Fibroblast of lung (primary cell): ENCODE measurements around the gene THAP10. TPM values are rescaled to one million over a fixed set of nuclear protein-coding genes. Genes with fewer than 3 reads are reported as not detected.

Experiments used
- DNase-seq, 2 donors: peaks; one replicate each; pipeline versions ENCODE4 v3.0.0 to v3.0.0-alpha.2; 2010; ENCODE audit warnings: low read depth in 2 of 2
- H2AFZ ChIP-seq: 2 replicates; pipeline ENCODE4 v1.5.1; 2012; ENCODE audit warnings: low read length, control low read depth, inconsistent platforms
- H3K27ac ChIP-seq: 2 replicates; pipeline ENCODE4 v1.5.1; 2011; ENCODE audit warnings: low read length, control low read depth; ENCODE audit not compliant: insufficient read depth
- H3K27me3 ChIP-seq: 2 replicates; pipeline ENCODE4 v1.5.1; 2011; ENCODE audit warnings: mild to moderate bottlenecking, low read length; ENCODE audit not compliant: control insufficient read depth, insufficient read depth
- H3K36me3 ChIP-seq: 2 replicates; pipeline ENCODE4 v1.5.1; 2011; ENCODE audit warnings: low read length; ENCODE audit not compliant: control insufficient read depth, insufficient read depth
- H3K4me1 ChIP-seq: 2 replicates; pipeline ENCODE4 v1.5.1; 2011; ENCODE audit warnings: low read length; ENCODE audit not compliant: control insufficient read depth, insufficient read depth; ENCODE audit errors: extremely low read depth
- H3K4me2 ChIP-seq: 2 replicates; pipeline ENCODE4 v1.5.1; 2011; ENCODE audit warnings: low read length, control low read depth; ENCODE audit not compliant: insufficient read depth; ENCODE audit errors: extremely low read depth
- H3K4me3 ChIP-seq, 4 experiments: fragments of 200-600 bp in 1 of 4; sonication (generic) in 1 of 4; replicated peaks in 1 of 4; 2 replicates each; pipeline ENCODE4 v1.5.1; 2011 to 2016; ENCODE audit warnings: low read length in 4 of 4, low read depth in 3 of 4, mild to moderate bottlenecking in 3 of 4, control low read depth in 2 of 4, inconsistent platforms in 1 of 4, mixed read lengths in 1 of 4; ENCODE audit not compliant: insufficient read depth in 1 of 4; ENCODE audit errors: control extremely low read depth in 1 of 4
- H3K79me2 ChIP-seq: 2 replicates; pipeline ENCODE4 v1.5.1; 2012; ENCODE audit warnings: mild to moderate bottlenecking, low read length, inconsistent platforms; ENCODE audit not compliant: control insufficient read depth, insufficient read depth
- H3K9ac ChIP-seq: 2 replicates; pipeline ENCODE4 v1.5.1; 2011; ENCODE audit warnings: mild to moderate bottlenecking, low read length, control low read depth; ENCODE audit not compliant: insufficient read depth
- H3K9me3 ChIP-seq: 2 replicates; pipeline ENCODE4 v1.5.1; 2012; ENCODE audit warnings: low read depth, low read length; ENCODE audit not compliant: control insufficient read depth, insufficient read depth
- H4K20me1 ChIP-seq: 2 replicates; pipeline ENCODE4 v1.5.1; 2011; ENCODE audit warnings: low read length; ENCODE audit not compliant: control insufficient read depth, insufficient read depth; ENCODE audit errors: extremely low read depth
- CTCF ChIP-seq, 2 donors: IDR thresholded peaks in 1 of 2; conservative IDR thresholded peaks in 1 of 2; 1 replicate in 1 of 2; 2 replicates in 1 of 2; pipeline ENCODE4 v1.5.1; 2011 to 2012; ENCODE audit warnings: low read length in 2 of 2, control low read depth in 1 of 2, inconsistent platforms in 1 of 2, low read depth in 1 of 2, mild to moderate bottlenecking in 1 of 2
- EZH2 ChIP-seq: IDR thresholded peaks from 2 replicates; pipeline ENCODE4 v1.5.1; 2012; ENCODE audit warnings: low read length, control low read depth, mild to moderate bottlenecking; ENCODE audit errors: missing control alignments
- polyA plus RNA-seq, 2 donors: library from polyadenylated mRNA; depleted of rRNA in 1 of 2; stranded (reverse) in 1 of 2; unstranded in 1 of 2; fragments of >200 nt; gene quantifications; 2 replicates each; pipeline ENCODE4 v1.2.1, GENCODE V29; 2011 to 2012; ENCODE audit warnings: missing spikeins in 1 of 2
- total RNA-seq: library from RNA; depleted of rRNA; stranded (reverse); fragments of >200 nt; gene quantifications from 2 replicates; pipeline ENCODE4 v1.2.1, GENCODE V29; 2014

The THAP10 gene
- total and polyA plus RNA-seq, 2 donors (not counting 1 experiment from before 2014, with no cell fraction given) = 4.6 to 5.0 TPM

- TF ChIP-seq EZH2 (no peak), CTCF (conservative IDR thresholded peaks at IDR 0.05 in 1 of 2, IDR thresholded peaks at IDR 0.05 in 1 of 2; ENCODE audit: low read depth in 1 of 2, low read length in 2 of 2) (no peak)
- Histone ChIP-seq H3K79me2 (peaks cover 12% of the 10 kb centered on the region), H3K4me1 (peaks cover 9% of the 10 kb centered on the region), H3K27ac (no peak overlapping the region), H3K27me3 (no peaks in the 10 kb centered on the region), H4K20me1 (no peaks in the 10 kb centered on the region), H2AFZ (no peak overlapping the region), H3K4me2 (no peak overlapping the region), H3K36me3 (peaks cover 13% of the 10 kb centered on the region), H3K9ac (no peak overlapping the region), H3K9me3 (no peaks in the 10 kb centered on the region), H3K4me3 (no peak overlapping the region)
- DNase-seq = no peak
Observed at GRCh38 chr15:70833422-70833821, 58.8 kb downstream of the THAP10 start.

- Histone ChIP-seq H2AFZ (no peak overlapping the region), H3K4me3 (no peak overlapping the region), H3K36me3 (peaks cover 11% of the 10 kb centered on the region), H3K4me2 (no peak overlapping the region), H3K27ac (no peak overlapping the region), H4K20me1 (no peaks in the 10 kb centered on the region), H3K9me3 (no peaks in the 10 kb centered on the region), H3K4me1 (peaks cover 9% of the 10 kb centered on the region), H3K27me3 (no peaks in the 10 kb centered on the region), H3K79me2 (peaks cover 2% of the 10 kb centered on the region), H3K9ac (no peak overlapping the region)
- no peak for TF ChIP-seq EZH2
- no peak for TF ChIP-seq CTCF (conservative IDR thresholded peaks at IDR 0.05 in 1 of 2, IDR thresholded peaks at IDR 0.05 in 1 of 2; ENCODE audit: low read depth in 1 of 2, low read length in 2 of 2)
- DNase-seq = no peak
Observed at GRCh38 chr15:70832176-70832575, 60.1 kb downstream of the THAP10 start.

Other genes with a start within 250 kb of the THAP10 start
- gene UACA, start 128.9 kb downstream of the THAP10 start, total RNA-seq = 107 and 187 TPM in 2 replicates
- 136 and 170 TPM in 2 replicates for gene UACA, start 128.9 kb downstream of the THAP10 start, polyA plus RNA-seq
- 72.9 and 108 TPM in 2 replicates for gene LARP6, start 38.3 kb downstream of the THAP10 start, total RNA-seq
- gene LARP6, start 38.3 kb downstream of the THAP10 start, polyA plus RNA-seq = 160 and 273 TPM in 2 replicates
- gene LRRC49, start 393 bp upstream of the THAP10 start, total RNA-seq = 20.5 and 31.5 TPM in 2 replicates
- 10.0 and 16.2 TPM in 2 replicates for gene LRRC49, start 393 bp upstream of the THAP10 start, polyA plus RNA-seq
- 58.0 and 95.5 TPM in 2 replicates for gene THSD4, start 223.0 kb upstream of the THAP10 start, total RNA-seq
- gene THSD4, start 223.0 kb upstream of the THAP10 start, polyA plus RNA-seq = 36.6 and 43.1 TPM in 2 replicates